Astrocyte of the spinal cord (primary cell): ENCODE data around the gene NCOA7.

Experiments
- DNase-seq: peaks from one replicate; pipeline ENCODE4 v3.0.0; 2011; ENCODE audit warnings: low read depth, low spot score
- H3K4me3 ChIP-seq: 2 replicates; pipeline ENCODE4 v1.5.1; 2011; ENCODE audit warnings: low read depth, mild to moderate bottlenecking, low read length, moderate library complexity
- CTCF ChIP-seq: IDR thresholded peaks from 2 replicates; pipeline ENCODE4 v1.5.1; 2012; ENCODE audit warnings: low read depth, mild to moderate bottlenecking, low read length, inconsistent platforms
- in situ Hi-C: cut with HindIII; loops from 2 replicates; pipeline ENCODE4 v1.10.0; 2017; ENCODE audit warnings: low sequenced_read_pairs

The NCOA7 gene

GRCh38 chr6:125819535-125820326 is 29.0 kb downstream of the NCOA7 start:
- TF ChIP-seq CTCF = no peak
- no peak for DNase-seq
- in situ Hi-C loops = no loop called here
- no peak overlapping the region for H3K4me3 ChIP-seq

- DNase-seq = no peak
- H3K4me3 ChIP-seq = no peak overlapping the region
- TF ChIP-seq CTCF = no peak
- in situ Hi-C loops = no loop called here
Measured at GRCh38 chr6:125821825-125822281, 31.1 kb downstream of the NCOA7 start.

- in situ Hi-C loops = no loop called here
Measured at GRCh38 chr6:125823180-125823579, 32.4 kb downstream of the NCOA7 start.

GRCh38 chr6:125824946-125825771 is 34.4 kb downstream of the NCOA7 start:
- in situ Hi-C loops = no loop called here
- no peak for TF ChIP-seq CTCF
- no peak overlapping the region for H3K4me3 ChIP-seq
- no peak for DNase-seq

More at GRCh38 chr6:125823180-125823579, 32.4 kb downstream of the NCOA7 start:
- no peak for TF ChIP-seq CTCF
- H3K4me3 ChIP-seq = no peak overlapping the region
- DNase-seq = no peak

GRCh38 chr6:125826695-125827463 is 36.1 kb downstream of the NCOA7 start:
- no peak overlapping the region for H3K4me3 ChIP-seq
- in situ Hi-C loops = no loop called here
- no peak for TF ChIP-seq CTCF
- DNase-seq = no peak

GRCh38 chr6:125827788-125828320 is 37.1 kb downstream of the NCOA7 start:
- no peak overlapping the region for H3K4me3 ChIP-seq
- TF ChIP-seq CTCF = no peak
- in situ Hi-C loops = no loop called here
- DNase-seq = no peak
